Pancreas (tissue), 10 donors: ENCODE measurements around the gene CRYZ. TPM values are rescaled to one million over a fixed set of nuclear protein-coding genes. Genes with fewer than 3 reads are reported as not detected.
A peak's percentile ranks its signal among the peaks of the same experiment; 100 is the strongest.

ENCODE experiments used
- ATAC-seq, 4 donors: fragments of 200-7000 bp; cut with Tn5 transposase; one replicate each; pipeline versions ENCODE4 v1.8.0 to v1.9.1; 2020; ENCODE audit warnings: mild to moderate bottlenecking in 4 of 4, moderate library complexity in 4 of 4
- DNase-seq, 6 donors: peaks; one replicate each; pipeline ENCODE4 v3.0.0-alpha.2; 2020
- FAIRE-seq: peaks from 2 replicates; lab custom pipeline; 2012; peaks lifted over from hg19 to GRCh38; lab: Jason Lieb, UNC
- H3K27ac ChIP-seq, 4 donors: fragments of 200-600 bp; sonication (generic); 1 replicate in 3 of 4; 2 replicates in 1 of 4; pipeline versions ENCODE4 v1.5.0 to v1.8.0; 2020
- H3K27me3 ChIP-seq, 4 donors: fragments of 200-600 bp; one replicate each; pipeline ENCODE4 v1.8.0; 2021
- H3K36me3 ChIP-seq, 3 donors: fragments of 200-600 bp; sonication (generic) in 1 of 3; one replicate each; pipeline versions ENCODE4 v1.5.0 to v1.8.0; 2020 to 2021
- H3K4me1 ChIP-seq, 3 donors: fragments of 200-600 bp; one replicate each; pipeline ENCODE4 v1.8.0; 2021
- H3K4me3 ChIP-seq, 4 donors: fragments of 200-600 bp; sonication (generic) in 2 of 4; one replicate each; pipeline versions ENCODE4 v1.5.0 to v1.8.0; 2020 to 2021
- H3K9me3 ChIP-seq, 4 donors: fragments of 200-600 bp; one replicate each; pipeline ENCODE4 v1.8.0; 2021
- CTCF ChIP-seq, 4 donors: fragments of 200-600 bp; sonication (generic) in 3 of 4; IDR thresholded peaks; one replicate each; pipeline versions ENCODE4 v1.5.0 to v1.8.0; 2021; ENCODE audit warnings: antibody characterized with exemption in 4 of 4
- WGBS, 2 donors: extraction: QIAGEN DNeasy Blood & Tissue Kit; methylation state at CpG; one replicate each; pipeline ENCODE4 v1.1.7; 2013; 5-methylcytosine and 5-hydroxymethylcytosine counted together
- intact Hi-C, 3 donors: fragments of 100-400 bp; cut with DNase I; formaldehyde crosslinking; loops; one replicate each; pipeline versions ENCODE4 v1.11.1 to v1.14.2; 2022
- polyA plus RNA-seq, 2 donors: library from polyadenylated mRNA; stranded (reverse); fragments of 200-250 nt; gene quantifications; one replicate each; pipeline ENCODE4 v1.2.3, GENCODE V29; 2013
- total RNA-seq, 6 donors: library from RNA; stranded (reverse); fragmentation: NEBNext Ultra II Directional in 4 of 6; extraction: Animal tissue kit (Norgen Biotek cat#: 25700) in 4 of 6; gene quantifications; one replicate each; pipeline versions ENCODE4 v1.2.1 to v1.2.4, GENCODE V29; 2021 to 2023
- donor health status: healthy with polysubstance abuse.
- donor health status: DM: no; HTN: no; CAD: no; lungs with moderate emphysema.
- donor health status: DM: no; HTN: no; CAD: no.
- donor health status: control.
- donor health status: control.
- donor health status: Bipolar disorder and iron deficiency.
- donor health status: DM: yes; HTN: yes; CAD: no.
- donor health status: DM: no; HTN: no; CAD: no.
- donor health status: DM: no; HTN: no; CAD: no.
- donor health status: DM: yes; HTN: yes; CAD: no.

The CRYZ gene
- total and polyA plus RNA-seq, 8 donors = 38.3 to 71.6 (median 54.9) TPM

- peak in 2 of 4 donors; percentile 15 to 44 for ATAC-seq
These were observed 42.5 kb downstream of the CRYZ start for GRCh38 chr1:74690364-74690696.

GRCh38 chr1:74689621-74690363 is 43.1 kb downstream of the CRYZ start:
- 16 to 20% methylated on average over 5 of the region's 5 CpGs for WGBS, 2 donors
- no peak overlapping the region for H3K4me3 ChIP-seq
- DNase-seq (peak in 3 of 6 donors; percentile 27 to 58 (median 28)), FAIRE-seq (peak; percentile 78), ATAC-seq (peak; percentile 64 to 87 (median 86))
- no peak overlapping the region for H3K27ac ChIP-seq
- H3K9me3 ChIP-seq = no peaks in the 10 kb centered on the region
- H3K4me1 ChIP-seq = peaks cover 0 to 7% (median 3%) of the 10 kb centered on the region in 3 donors
- no peaks in the 10 kb centered on the region for H3K27me3 ChIP-seq
- TF ChIP-seq CTCF (IDR thresholded peaks at IDR 0.05) = peak; percentile 64 to 82 (median 79)
- intact Hi-C loops = no loop called here
- H3K36me3 ChIP-seq = no peaks in the 10 kb centered on the region

More at GRCh38 chr1:74690364-74690696, 42.5 kb downstream of the CRYZ start:
- 15 to 19% methylated on average over 2 of the region's 2 CpGs for WGBS, 2 donors
- H3K4me1 ChIP-seq = peaks cover 0 to 7% (median 3%) of the 10 kb centered on the region in 3 donors
- no peak for FAIRE-seq
- no peak for DNase-seq
- TF ChIP-seq CTCF (IDR thresholded peaks at IDR 0.05) = no peak
- H3K4me3 ChIP-seq = no peak overlapping the region
- intact Hi-C loops = no loop called here
- no peaks in the 10 kb centered on the region for H3K36me3 ChIP-seq
- H3K27me3 ChIP-seq = no peaks in the 10 kb centered on the region
- no peak overlapping the region for H3K27ac ChIP-seq
- H3K9me3 ChIP-seq = no peaks in the 10 kb centered on the region

- WGBS, 2 donors = 58 to 64% methylated on average over 4 of the region's 4 CpGs
- H3K36me3 ChIP-seq = no peaks in the 10 kb centered on the region
- TF ChIP-seq CTCF (IDR thresholded peaks at IDR 0.05) = no peak
These were observed 45.9 kb downstream of the CRYZ start for GRCh38 chr1:74686928-74687327.

GRCh38 chr1:74684301-74684700 is 48.5 kb downstream of the CRYZ start:
- H3K9me3 ChIP-seq = no peaks in the 10 kb centered on the region
- no peaks in the 10 kb centered on the region for H3K36me3 ChIP-seq
- no peak overlapping the region for H3K27ac ChIP-seq
- no peaks in the 10 kb centered on the region for H3K27me3 ChIP-seq
- intact Hi-C loops = no loop called here
- ATAC-seq = no peak
- no peak for TF ChIP-seq CTCF (IDR thresholded peaks at IDR 0.05)
- WGBS, 2 donors = 86 to 90% methylated on average over 2 of the region's 2 CpGs
- DNase-seq = no peak
- no peak overlapping the region for H3K4me3 ChIP-seq
- no peak for FAIRE-seq
- no peaks in the 10 kb centered on the region for H3K4me1 ChIP-seq

More at GRCh38 chr1:74686928-74687327, 45.9 kb downstream of the CRYZ start:
- Histone ChIP-seq H3K27me3 (no peaks in the 10 kb centered on the region), H3K27ac (no peak overlapping the region), H3K4me3 (no peak overlapping the region), H3K4me1 (peaks cover 0 to 7% (median 3%) of the 10 kb centered on the region in 3 donors), H3K9me3 (no peaks in the 10 kb centered on the region)
- DNase-seq (no peak), ATAC-seq (no peak), FAIRE-seq (no peak)
- intact Hi-C loops = no loop called here

GRCh38 chr1:74683656-74684055 is 49.2 kb downstream of the CRYZ start:
- no peak for TF ChIP-seq CTCF (IDR thresholded peaks at IDR 0.05)
- ATAC-seq (no peak), FAIRE-seq (no peak), DNase-seq (no peak)
- H3K4me3 ChIP-seq = no peak overlapping the region
- H3K36me3 ChIP-seq = no peaks in the 10 kb centered on the region
- no peaks in the 10 kb centered on the region for H3K9me3 ChIP-seq
- H3K4me1 ChIP-seq = no peaks in the 10 kb centered on the region
- intact Hi-C loops = no loop called here
- no peak overlapping the region for H3K27ac ChIP-seq
- no peaks in the 10 kb centered on the region for H3K27me3 ChIP-seq
